HepG2 (cell line): ENCODE measurements around the gene COL4A2.

ENCODE experiments used
- REPIN1 ChIP-seq: sonication (generic); formaldehyde crosslinking; IDR thresholded peaks from 2 replicates; pipeline ENCODE4 v1.8.0; 2022; ENCODE audit warnings: missing genetic modification reagents, low read depth, mild to moderate bottlenecking, borderline replicate concordance
- ZFP1 ChIP-seq: IDR thresholded peaks from 2 replicates; pipeline ENCODE4 v1.6.1; 2016
- TF ChIP-seq, protein P1 (sequence below): sonication (generic); formaldehyde crosslinking; IDR thresholded peaks from 2 replicates; pipeline ENCODE4 v1.4.0; 2020; ENCODE audit warnings: missing genetic modification reagents

DNA sequence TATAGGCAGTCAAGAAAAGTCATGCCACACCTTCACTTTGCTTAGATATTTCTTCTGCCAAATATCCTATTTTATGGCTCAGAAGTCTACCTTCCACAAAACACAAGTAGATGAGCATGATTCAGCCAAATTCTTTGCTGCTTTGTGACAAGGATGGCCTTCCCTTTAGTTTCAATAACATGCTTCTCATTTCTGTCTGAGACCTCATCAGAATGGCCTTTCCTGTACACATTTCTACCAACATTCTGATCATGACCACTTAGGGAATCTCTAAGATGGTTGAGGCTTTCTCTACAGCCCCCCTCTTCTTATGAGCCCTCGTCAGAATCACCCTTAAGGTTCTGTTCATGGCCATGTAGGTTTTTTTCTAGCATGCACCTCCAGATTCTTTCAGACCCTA, 96.2 kb downstream of the COL4A2 start:
- no peak for TF ChIP-seq REPIN1
- no peak for TF ChIP-seq ZFP1 (CRISPR knock-in tag)
- TF ChIP-seq, protein P1, sequence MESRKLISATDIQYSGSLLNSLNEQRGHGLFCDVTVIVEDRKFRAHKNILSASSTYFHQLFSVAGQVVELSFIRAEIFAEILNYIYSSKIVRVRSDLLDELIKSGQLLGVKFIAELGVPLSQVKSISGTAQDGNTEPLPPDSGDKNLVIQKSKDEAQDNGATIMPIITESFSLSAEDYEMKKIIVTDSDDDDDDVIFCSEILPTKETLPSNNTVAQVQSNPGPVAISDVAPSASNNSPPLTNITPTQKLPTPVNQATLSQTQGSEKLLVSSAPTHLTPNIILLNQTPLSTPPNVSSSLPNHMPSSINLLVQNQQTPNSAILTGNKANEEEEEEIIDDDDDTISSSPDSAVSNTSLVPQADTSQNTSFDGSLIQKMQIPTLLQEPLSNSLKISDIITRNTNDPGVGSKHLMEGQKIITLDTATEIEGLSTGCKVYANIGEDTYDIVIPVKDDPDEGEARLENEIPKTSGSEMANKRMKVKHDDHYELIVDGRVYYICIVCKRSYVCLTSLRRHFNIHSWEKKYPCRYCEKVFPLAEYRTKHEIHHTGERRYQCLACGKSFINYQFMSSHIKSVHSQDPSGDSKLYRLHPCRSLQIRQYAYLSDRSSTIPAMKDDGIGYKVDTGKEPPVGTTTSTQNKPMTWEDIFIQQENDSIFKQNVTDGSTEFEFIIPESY (CRISPR knock-in tag), result no peak
